ENCODE results near the gene SLC7A6.

The SLC7A6 gene

DNA sequence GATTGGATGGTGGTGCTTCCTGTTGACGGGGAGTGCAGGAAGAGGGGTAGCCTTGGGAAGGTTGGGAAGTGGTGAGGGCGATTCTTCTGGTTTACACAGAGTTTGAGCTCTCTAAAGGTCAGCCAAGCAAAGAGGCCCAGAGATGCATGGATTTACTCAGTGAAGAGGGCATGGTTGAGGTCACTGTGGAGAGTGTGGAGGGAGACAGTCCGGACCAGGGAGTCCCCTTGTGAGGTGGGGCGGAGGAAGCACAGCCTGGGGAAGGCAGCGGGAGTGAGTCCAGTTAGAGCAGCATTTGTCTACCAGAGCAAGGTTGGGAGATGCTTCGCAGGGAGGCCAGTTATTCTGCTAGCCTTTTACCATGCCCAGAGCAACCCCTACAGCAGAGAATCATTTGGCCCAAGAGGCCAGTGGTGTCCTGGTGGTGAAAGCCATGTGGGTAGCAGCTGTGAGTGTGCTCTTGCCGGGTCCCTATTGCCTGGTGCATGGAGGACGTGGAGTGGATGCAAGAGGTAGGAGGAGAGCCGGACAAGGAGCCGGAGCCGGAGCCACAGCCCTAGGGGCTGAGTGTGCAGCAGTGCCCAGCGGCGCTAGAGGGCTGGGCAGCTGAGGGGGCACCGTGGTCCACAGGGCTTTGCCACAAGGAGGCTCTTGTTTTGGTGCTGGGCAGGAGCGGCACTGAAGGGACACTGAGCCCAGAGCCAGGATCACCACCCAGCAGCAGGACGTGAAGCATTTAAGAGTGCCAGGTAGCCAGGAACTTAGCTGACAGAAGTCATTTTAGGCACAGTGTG is 74.2 kb downstream of the SLC7A6 start:
- no peaks in the 10 kb centered on the region for H4K20me1 ChIP-seq (ENCODE audit: insufficient read depth, low read length)
- H3K9me3 ChIP-seq (ENCODE audit: insufficient read depth, low read length, severe bottlenecking): no peaks in the 10 kb centered on the region
- H3K79me2 ChIP-seq (ENCODE audit: insufficient read depth, low read length): peaks cover 18% of the 10 kb centered on the region
- peaks cover 18% of the 10 kb centered on the region for H3K4me1 ChIP-seq (ENCODE audit: insufficient read depth, low read length)
- H3K27ac ChIP-seq (ENCODE audit: low read length): peak overlapping the region; percentile 20
- no peak overlapping the region for H3K4me3 ChIP-seq (ENCODE audit: low read depth in 1 of 2, low read length in 2 of 2)
- H2AFZ ChIP-seq (ENCODE audit: low read depth, low read length): no peak overlapping the region
- H3K4me2 ChIP-seq (ENCODE audit: insufficient read depth, low read length): no peak overlapping the region
- DNase-seq (no peak), ATAC-seq (ENCODE audit: insufficient read depth, low read depth) (no peak)
- no peak for TF ChIP-seq EZH2 (IDR thresholded peaks at IDR 0.05; ENCODE audit: borderline replicate concordance, low read depth, low read length, severe bottlenecking)
- TF ChIP-seq, protein P1, sequence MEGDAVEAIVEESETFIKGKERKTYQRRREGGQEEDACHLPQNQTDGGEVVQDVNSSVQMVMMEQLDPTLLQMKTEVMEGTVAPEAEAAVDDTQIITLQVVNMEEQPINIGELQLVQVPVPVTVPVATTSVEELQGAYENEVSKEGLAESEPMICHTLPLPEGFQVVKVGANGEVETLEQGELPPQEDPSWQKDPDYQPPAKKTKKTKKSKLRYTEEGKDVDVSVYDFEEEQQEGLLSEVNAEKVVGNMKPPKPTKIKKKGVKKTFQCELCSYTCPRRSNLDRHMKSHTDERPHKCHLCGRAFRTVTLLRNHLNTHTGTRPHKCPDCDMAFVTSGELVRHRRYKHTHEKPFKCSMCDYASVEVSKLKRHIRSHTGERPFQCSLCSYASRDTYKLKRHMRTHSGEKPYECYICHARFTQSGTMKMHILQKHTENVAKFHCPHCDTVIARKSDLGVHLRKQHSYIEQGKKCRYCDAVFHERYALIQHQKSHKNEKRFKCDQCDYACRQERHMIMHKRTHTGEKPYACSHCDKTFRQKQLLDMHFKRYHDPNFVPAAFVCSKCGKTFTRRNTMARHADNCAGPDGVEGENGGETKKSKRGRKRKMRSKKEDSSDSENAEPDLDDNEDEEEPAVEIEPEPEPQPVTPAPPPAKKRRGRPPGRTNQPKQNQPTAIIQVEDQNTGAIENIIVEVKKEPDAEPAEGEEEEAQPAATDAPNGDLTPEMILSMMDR (IDR thresholded peaks at IDR 0.05; ENCODE audit: borderline replicate concordance, extremely low read depth, low read length, poor library complexity, severe bottlenecking): no peak
- no peaks in the 10 kb centered on the region for H3K27me3 ChIP-seq (ENCODE audit: insufficient read depth, low read length, poor library complexity)
- H3K9ac ChIP-seq (ENCODE audit: low read depth, low read length): no peak overlapping the region
- H3K36me3 ChIP-seq (ENCODE audit: insufficient read depth, low read length): peaks cover 93% of the 10 kb centered on the region

DNA sequence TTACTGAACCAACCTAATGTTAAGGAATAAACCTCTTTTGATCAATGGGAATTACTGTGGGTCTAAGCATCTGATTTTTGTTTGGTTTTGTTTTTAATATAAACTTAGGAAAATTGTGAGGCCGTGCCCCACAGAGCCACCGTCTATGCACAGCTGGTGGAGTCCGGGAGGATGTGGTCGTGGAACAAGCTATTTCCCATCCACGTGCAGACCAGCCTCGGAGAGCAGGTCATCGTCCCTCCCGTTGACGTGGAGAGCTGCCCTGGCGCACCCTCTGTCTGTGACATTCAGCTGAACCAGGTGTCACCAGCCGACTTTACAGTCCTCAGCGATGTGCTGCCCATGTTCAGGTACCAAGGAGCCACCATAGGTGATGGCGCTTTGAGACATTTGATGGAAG is 74.9 kb downstream of the SLC7A6 start:
- no peaks in the 10 kb centered on the region for H4K20me1 ChIP-seq (ENCODE audit: insufficient read depth, low read length)
- no peak overlapping the region for H3K4me2 ChIP-seq (ENCODE audit: insufficient read depth, low read length)
- H3K4me3 ChIP-seq (ENCODE audit: low read depth in 1 of 2, low read length in 2 of 2): no peak overlapping the region
- ATAC-seq (ENCODE audit: insufficient read depth, low read depth) (no peak), DNase-seq (no peak)
- H3K9ac ChIP-seq (ENCODE audit: low read depth, low read length): no peak overlapping the region
- H3K27ac ChIP-seq (ENCODE audit: low read length): peak overlapping the region; percentile 35; the same call in 1 of the 2 replicates
- peaks cover 14% of the 10 kb centered on the region for H3K79me2 ChIP-seq (ENCODE audit: insufficient read depth, low read length)
- H3K9me3 ChIP-seq (ENCODE audit: insufficient read depth, low read length, severe bottlenecking): no peaks in the 10 kb centered on the region
- H3K27me3 ChIP-seq (ENCODE audit: insufficient read depth, low read length, poor library complexity): no peaks in the 10 kb centered on the region
- H2AFZ ChIP-seq (ENCODE audit: low read depth, low read length): no peak overlapping the region
- peaks cover 20% of the 10 kb centered on the region for H3K4me1 ChIP-seq (ENCODE audit: insufficient read depth, low read length)
- TF ChIP-seq EZH2 (IDR thresholded peaks at IDR 0.05; ENCODE audit: borderline replicate concordance, low read depth, low read length, severe bottlenecking): no peak
- TF ChIP-seq, protein P1 (IDR thresholded peaks at IDR 0.05; ENCODE audit: borderline replicate concordance, extremely low read depth, low read length, poor library complexity, severe bottlenecking): no peak
- peaks cover 93% of the 10 kb centered on the region for H3K36me3 ChIP-seq (ENCODE audit: insufficient read depth, low read length)

DNA sequence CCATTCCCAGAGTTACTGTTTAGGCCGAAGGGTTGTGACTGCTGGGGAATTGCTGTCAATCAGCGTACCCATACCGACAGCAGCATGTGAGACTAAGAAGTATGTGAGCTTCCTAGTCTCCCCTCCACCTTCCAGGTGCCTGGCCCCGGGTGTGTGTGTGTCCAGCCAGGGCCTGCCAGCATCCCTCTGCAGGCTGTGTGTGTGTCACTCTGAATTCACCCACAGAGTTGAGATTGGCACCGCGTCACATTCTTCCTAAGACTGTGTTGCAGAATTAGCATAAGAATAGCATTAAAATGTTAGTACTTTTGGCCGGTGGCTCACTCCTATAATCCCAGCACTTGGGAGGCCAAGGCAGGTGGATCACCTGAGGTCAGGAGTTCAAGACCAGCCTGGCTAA is 78.3 kb downstream of the SLC7A6 start:
- 0 out of 2 replicates have a peak, but pooled peaks cover 3% of the 10 kb centered on the region for H4K20me1 ChIP-seq (ENCODE audit: insufficient read depth, low read length)
- H3K4me1 ChIP-seq (ENCODE audit: insufficient read depth, low read length): peaks cover 52% of the 10 kb centered on the region
- no peak overlapping the region for H3K4me3 ChIP-seq (ENCODE audit: low read depth in 1 of 2, low read length in 2 of 2)
- DNase-seq (no peak), ATAC-seq (ENCODE audit: insufficient read depth, low read depth) (no peak)
- H3K4me2 ChIP-seq (ENCODE audit: insufficient read depth, low read length): no peak overlapping the region
- no peak overlapping the region; the same call in 1 of the 2 replicates for H3K27ac ChIP-seq (ENCODE audit: low read length)
- H3K79me2 ChIP-seq (ENCODE audit: insufficient read depth, low read length): peaks cover 34% of the 10 kb centered on the region
- peaks cover 84% of the 10 kb centered on the region for H3K36me3 ChIP-seq (ENCODE audit: insufficient read depth, low read length)
- TF ChIP-seq, protein P1 (IDR thresholded peaks at IDR 0.05; ENCODE audit: borderline replicate concordance, extremely low read depth, low read length, poor library complexity, severe bottlenecking): no peak
- TF ChIP-seq EZH2 (IDR thresholded peaks at IDR 0.05; ENCODE audit: borderline replicate concordance, low read depth, low read length, severe bottlenecking): no peak
- no peaks in the 10 kb centered on the region for H3K9me3 ChIP-seq (ENCODE audit: insufficient read depth, low read length, severe bottlenecking)
- no peak overlapping the region for H3K9ac ChIP-seq (ENCODE audit: low read depth, low read length)
- no peaks in the 10 kb centered on the region for H3K27me3 ChIP-seq (ENCODE audit: insufficient read depth, low read length, poor library complexity)
- no peak overlapping the region for H2AFZ ChIP-seq (ENCODE audit: low read depth, low read length)

Data from DND-41 (cell line).